NOMO-1 treated with DMSO at 0.1 percent for 48 hours (cell line): Measurements from ENCODE around the gene MIXL1.

ENCODE experiments used
- DNase-seq: peaks from one replicate; lab custom pipeline; 2025; ENCODE audit not compliant: unreplicated experiment; lab: John Stamatoyannopoulos, UW

The MIXL1 gene

GRCh38 chr1:226276077-226276682, 52.7 kb downstream of the MIXL1 start:
- no peak for DNase-seq
